GM21786 (cell line): ENCODE data around the gene TMEM41B.
"Not testable (repeated sequence)": the region's sequence is repeated elsewhere in the genome, so short reads cannot be mapped to it uniquely, and the experiment has no call there.

ENCODE experiments used
- ATAC-seq: cut with Tn5 transposase; IDR thresholded peaks from one replicate; pipeline ENCODE4 v1.9.1; 2021; ENCODE audit not compliant: unreplicated experiment

The TMEM41B gene

GRCh38 chr11:9314291-9315077, at the start of gene TMEM41B:
Gene TMEM41B (minus strand): TSS chr11:9314593. CDS start chr11:9314441, 152 bp downstream.
- peak; percentile 98 for ATAC-seq

- no peak for ATAC-seq
Measured at GRCh38 chr11:9362393-9362863, 48.0 kb upstream of the TMEM41B start.

- not testable (repeated sequence) for ATAC-seq
Measured at GRCh38 chr11:9360862-9361622, 46.6 kb upstream of the TMEM41B start.

- no peak for ATAC-seq
Measured at GRCh38 chr11:9357041-9357440, 42.6 kb upstream of the TMEM41B start.

GRCh38 chr11:9351321-9351881, 37.0 kb upstream of the TMEM41B start:
- ATAC-seq, result no peak

GRCh38 chr11:9347779-9348178, 33.4 kb upstream of the TMEM41B start:
- not testable (repeated sequence) for ATAC-seq

GRCh38 chr11:9347100-9347499, 32.7 kb upstream of the TMEM41B start:
- ATAC-seq, result no peak

GRCh38 chr11:9344061-9344680, 29.8 kb upstream of the TMEM41B start:
- no peak for ATAC-seq

- ATAC-seq, result no peak
Measured at GRCh38 chr11:9341638-9342178, 27.3 kb upstream of the TMEM41B start.

GRCh38 chr11:9332655-9333054, 18.3 kb upstream of the TMEM41B start:
- ATAC-seq, result no peak

- ATAC-seq, result no peak
Measured at GRCh38 chr11:9330387-9331384, 16.3 kb upstream of the TMEM41B start.

- ATAC-seq, result no peak
Measured at GRCh38 chr11:9320047-9320446, 5.7 kb upstream of the TMEM41B start.

GRCh38 chr11:9319377-9320001, 5.1 kb upstream of the TMEM41B start:
- ATAC-seq, result not testable (repeated sequence)

- ATAC-seq, result not testable (repeated sequence)
Measured at GRCh38 chr11:9318442-9319376, 4.3 kb upstream of the TMEM41B start.

- no peak for ATAC-seq
Measured at GRCh38 chr11:9316334-9316733, 1.9 kb upstream of the TMEM41B start.

GRCh38 chr11:9315078-9315688, 790 bp upstream of the TMEM41B start:
- ATAC-seq, result no peak

- peak; percentile 3 for ATAC-seq
Measured at GRCh38 chr11:9313648-9314290, 624 bp downstream of the TMEM41B start.
